ENCODE results near the gene PLSCR2. TPM values are rescaled to one million over a fixed set of nuclear protein-coding genes. Genes with fewer than 3 reads are reported as not detected.

PLSCR2 gene
- total RNA-seq, 6 experiments from 2014 or later, result not detected

- DNase-seq, result no peak
Measured at GRCh38 chr3:146465693-146466465, 3.5 kb downstream of the PLSCR2 start.

DNA sequence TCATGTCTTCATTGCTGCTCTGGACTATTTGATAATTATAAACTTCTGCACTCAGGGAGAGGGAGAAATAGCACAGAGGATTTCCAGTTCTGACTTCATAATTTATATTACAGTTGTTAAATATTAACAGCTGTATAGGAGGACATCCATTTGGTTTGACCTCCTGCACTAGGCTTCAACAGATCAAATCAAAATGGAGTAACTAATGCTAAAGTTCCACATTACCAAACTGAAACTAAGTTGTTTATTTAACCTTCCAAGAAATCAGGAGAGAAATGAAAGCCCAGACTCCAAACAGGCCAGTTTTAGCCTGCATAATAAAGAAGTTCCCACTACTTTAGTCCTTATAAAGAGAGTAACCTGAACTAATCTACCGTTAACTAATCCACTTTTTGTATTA, 4.6 kb downstream of the PLSCR2 start:
- Histone ChIP-seq H3K27ac (no peak overlapping the region), H3K4me3 (no peak overlapping the region), H3K9me3 (no peaks in the 10 kb centered on the region), H3K4me1 (no peaks in the 10 kb centered on the region), H3K27me3 (no peaks in the 10 kb centered on the region), H3K36me3 (no peaks in the 10 kb centered on the region)
- ATAC-seq (no peak), DNase-seq (no peak)
- WGBS (ENCODE audit: insufficient coverage, low coverage, low lambda C conversion rate, missing lambda C conversion rate), result 92% methylated on average over 1 of the region's 1 CpG
- TF ChIP-seq POLR2A (IDR thresholded peaks at IDR 0.05), result no peak
- TF ChIP-seq, protein P1, sequence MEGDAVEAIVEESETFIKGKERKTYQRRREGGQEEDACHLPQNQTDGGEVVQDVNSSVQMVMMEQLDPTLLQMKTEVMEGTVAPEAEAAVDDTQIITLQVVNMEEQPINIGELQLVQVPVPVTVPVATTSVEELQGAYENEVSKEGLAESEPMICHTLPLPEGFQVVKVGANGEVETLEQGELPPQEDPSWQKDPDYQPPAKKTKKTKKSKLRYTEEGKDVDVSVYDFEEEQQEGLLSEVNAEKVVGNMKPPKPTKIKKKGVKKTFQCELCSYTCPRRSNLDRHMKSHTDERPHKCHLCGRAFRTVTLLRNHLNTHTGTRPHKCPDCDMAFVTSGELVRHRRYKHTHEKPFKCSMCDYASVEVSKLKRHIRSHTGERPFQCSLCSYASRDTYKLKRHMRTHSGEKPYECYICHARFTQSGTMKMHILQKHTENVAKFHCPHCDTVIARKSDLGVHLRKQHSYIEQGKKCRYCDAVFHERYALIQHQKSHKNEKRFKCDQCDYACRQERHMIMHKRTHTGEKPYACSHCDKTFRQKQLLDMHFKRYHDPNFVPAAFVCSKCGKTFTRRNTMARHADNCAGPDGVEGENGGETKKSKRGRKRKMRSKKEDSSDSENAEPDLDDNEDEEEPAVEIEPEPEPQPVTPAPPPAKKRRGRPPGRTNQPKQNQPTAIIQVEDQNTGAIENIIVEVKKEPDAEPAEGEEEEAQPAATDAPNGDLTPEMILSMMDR (IDR thresholded peaks at IDR 0.05), result no peak
- intact Hi-C loops (cut with DNase I), result no loop called here

More at GRCh38 chr3:146465693-146466465, 3.5 kb downstream of the PLSCR2 start:
- Histone ChIP-seq H3K27me3 (no peaks in the 10 kb centered on the region), H3K27ac (no peak overlapping the region), H3K9me3 (no peaks in the 10 kb centered on the region), H3K4me3 (no peak overlapping the region), H3K4me1 (no peaks in the 10 kb centered on the region), H3K36me3 (no peaks in the 10 kb centered on the region)
- ATAC-seq, result no peak
- intact Hi-C loops (cut with DNase I), result no loop called here
- WGBS (ENCODE audit: insufficient coverage, low coverage, low lambda C conversion rate, missing lambda C conversion rate), result 69% methylated on average over 6 of the region's 6 CpGs
- TF ChIP-seq, protein P1 (IDR thresholded peaks at IDR 0.05), result no peak
- no peak for TF ChIP-seq POLR2A (IDR thresholded peaks at IDR 0.05)

DNA sequence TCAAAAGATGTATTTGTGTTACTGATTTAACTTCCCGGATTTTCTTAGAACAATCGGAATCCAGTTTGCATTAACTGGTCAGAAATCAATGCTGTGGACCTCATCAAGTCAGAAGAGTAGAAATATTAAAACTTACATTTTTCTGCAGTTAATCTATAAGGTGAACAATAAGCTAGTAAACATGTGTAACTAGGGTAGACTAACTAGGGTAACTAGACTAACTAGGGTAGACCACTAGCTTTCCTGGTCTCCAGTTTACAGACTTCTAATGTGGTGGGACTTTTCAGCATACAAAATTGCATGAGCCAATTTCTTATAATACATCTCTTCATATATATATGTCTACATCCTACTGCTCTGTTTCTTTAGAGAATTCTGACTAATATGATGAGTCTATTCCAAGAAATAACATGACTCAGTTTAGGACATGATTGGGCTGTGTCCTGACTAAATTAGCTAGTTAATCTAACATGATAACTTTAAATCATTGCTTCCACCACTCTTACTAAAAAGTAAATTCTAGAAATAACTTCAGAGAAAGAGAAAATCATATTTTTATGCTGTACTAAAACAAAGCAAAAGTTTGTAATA, 5.3 kb downstream of the PLSCR2 start:
- intact Hi-C loops (cut with DNase I), result no loop called here
- ATAC-seq, result no peak
- TF ChIP-seq, protein P1 (IDR thresholded peaks at IDR 0.05), result no peak
- TF ChIP-seq POLR2A (IDR thresholded peaks at IDR 0.05), result no peak
- DNase-seq, result no peak
- H3K36me3 ChIP-seq, result no peaks in the 10 kb centered on the region
- no peaks in the 10 kb centered on the region for H3K4me1 ChIP-seq
- no peak overlapping the region for H3K27ac ChIP-seq
- no peak overlapping the region for H3K4me3 ChIP-seq
- H3K9me3 ChIP-seq, result no peaks in the 10 kb centered on the region
- H3K27me3 ChIP-seq, result no peaks in the 10 kb centered on the region
- 92% methylated on average over 2 of the region's 2 CpGs for WGBS (ENCODE audit: insufficient coverage, low coverage, low lambda C conversion rate, missing lambda C conversion rate)

DNA sequence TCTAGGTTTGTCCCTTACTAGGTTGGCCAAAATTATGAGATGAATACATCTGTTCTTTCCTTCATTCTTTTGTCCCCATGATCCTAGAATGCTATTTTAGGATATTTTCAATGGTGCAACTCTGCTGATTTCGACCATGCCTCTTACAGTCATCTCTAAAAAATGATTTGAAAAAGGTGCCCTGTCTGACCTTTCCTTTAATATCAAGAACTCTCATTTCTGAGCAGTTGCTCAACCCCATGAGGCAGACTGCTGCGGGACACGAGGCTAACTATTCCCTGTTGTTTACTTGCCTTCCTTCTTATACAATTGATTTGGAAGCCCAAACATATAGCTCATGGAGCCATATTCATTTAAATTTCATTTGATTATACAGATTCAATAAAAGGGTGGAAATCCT, 14.6 kb downstream of the PLSCR2 start:
- no peaks in the 10 kb centered on the region for H3K4me1 ChIP-seq
- H3K9me3 ChIP-seq, result no peaks in the 10 kb centered on the region
- no peak for DNase-seq
- intact Hi-C loops (cut with DNase I), result no loop called here
- TF ChIP-seq, protein P1 (IDR thresholded peaks at IDR 0.05), result no peak
- no peak for TF ChIP-seq POLR2A (IDR thresholded peaks at IDR 0.05)
- 78% methylated on average over 3 of the region's 3 CpGs for WGBS (ENCODE audit: insufficient coverage, low coverage, low lambda C conversion rate, missing lambda C conversion rate)
- no peak overlapping the region for H3K4me3 ChIP-seq
- ATAC-seq, result no peak
- no peaks in the 10 kb centered on the region for H3K36me3 ChIP-seq
- H3K27me3 ChIP-seq, result no peaks in the 10 kb centered on the region
- H3K27ac ChIP-seq, result no peak overlapping the region

Measured in right lobe of liver (tissue), 6 donors.